Measurements from ENCODE around the gene CCT8. TPM values are rescaled to one million over a fixed set of nuclear protein-coding genes. Genes with fewer than 3 reads are reported as not detected.

The CCT8 gene
- 71.3 and 82.8 TPM in 2 replicates for total RNA-seq (2014; rRNA removed; shearing (Covaris generic))

DNA sequence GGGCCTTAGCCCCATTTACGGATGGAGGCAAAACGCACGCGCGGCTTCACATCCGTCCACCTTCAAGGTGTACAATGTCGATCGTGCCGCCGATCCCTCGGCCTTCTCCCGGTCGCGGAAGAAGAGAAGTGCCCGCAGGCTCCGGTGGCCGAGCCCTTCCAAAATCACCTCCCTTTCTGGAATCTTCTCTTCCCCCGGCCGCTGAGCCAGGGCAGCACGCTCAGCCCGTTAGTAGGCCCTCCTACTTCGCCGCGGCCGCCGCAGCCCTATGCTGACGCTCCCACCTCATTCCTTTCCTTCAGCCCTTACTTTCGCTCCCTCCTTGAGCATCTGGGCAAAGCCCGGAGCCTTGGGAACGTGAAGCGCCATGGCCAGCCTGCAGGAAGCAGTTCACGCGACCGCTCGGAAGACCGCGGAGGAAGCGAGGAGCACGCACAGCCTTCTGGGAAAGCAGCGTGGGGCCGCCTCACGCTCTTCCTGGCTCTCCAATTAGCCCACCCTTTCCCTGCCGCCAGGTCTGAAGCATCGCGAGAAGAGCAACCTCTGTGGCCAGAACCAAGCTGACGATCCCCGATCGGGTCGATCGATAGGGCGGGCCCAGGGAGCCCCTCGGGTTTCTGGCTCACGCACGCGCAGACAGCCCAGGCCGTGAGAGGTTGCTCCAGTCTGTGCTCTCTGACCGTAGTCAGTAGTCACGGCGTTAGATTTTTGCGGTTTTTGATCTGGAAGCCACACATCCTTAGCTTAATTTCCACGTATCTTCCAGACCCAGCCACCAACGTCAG, at the start of gene CCT8:
CCT8 (minus strand) TSS at position 427 of the 785 bp plus-strand sequence; CDS start at position 369, 58 bp downstream.
- DNase-seq (ENCODE audit: low spot score): peak; percentile 96

DNA sequence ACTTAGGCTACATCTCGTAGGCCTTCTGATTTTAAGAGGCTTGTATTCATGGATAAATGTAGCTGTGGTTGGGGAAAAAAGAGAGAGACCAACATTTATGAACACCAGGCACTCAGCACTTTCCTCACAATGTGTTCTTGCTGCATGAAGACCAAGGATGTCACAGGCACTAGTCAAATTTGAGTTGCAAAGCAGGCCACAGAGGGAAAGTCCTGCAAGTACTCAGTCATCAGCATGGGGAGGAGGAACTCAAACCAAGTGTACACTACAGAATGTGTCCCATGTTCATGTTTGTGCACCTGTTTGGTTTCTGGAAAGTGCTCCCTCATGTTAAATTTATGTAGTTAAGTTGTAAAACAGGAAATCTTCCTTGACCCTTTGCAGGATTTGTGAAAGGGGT, 48.3 kb upstream of the CCT8 start:
- no peak for DNase-seq (ENCODE audit: low spot score)

DNA sequence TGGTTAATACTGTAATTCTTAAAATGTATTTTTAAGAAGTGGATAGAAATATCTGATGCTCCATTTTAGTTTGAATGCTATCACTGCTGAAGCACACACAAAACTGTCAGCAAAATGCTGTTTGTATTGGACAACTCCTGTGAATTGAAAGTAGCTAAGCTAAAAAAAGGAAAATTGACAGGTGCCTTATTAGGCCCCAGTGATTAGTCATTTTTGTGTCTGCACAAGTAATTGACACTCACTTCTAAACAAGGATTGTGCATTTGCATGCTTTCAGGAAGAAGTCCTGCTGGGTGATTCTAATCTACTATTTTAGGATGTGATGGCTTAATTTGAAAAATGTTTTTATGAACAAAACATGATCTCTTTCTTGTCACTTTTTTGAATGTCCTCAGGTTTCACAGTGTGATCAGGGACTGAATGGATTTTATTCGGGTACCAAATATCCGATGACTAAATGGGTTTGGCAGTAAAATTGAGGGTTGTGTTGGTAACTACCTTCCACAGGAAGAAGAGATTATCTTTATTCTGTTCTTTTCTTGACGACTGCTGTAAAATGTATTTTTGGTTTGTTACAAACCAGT, 44.0 kb upstream of the CCT8 start:
- no peak for DNase-seq (ENCODE audit: low spot score)

DNA sequence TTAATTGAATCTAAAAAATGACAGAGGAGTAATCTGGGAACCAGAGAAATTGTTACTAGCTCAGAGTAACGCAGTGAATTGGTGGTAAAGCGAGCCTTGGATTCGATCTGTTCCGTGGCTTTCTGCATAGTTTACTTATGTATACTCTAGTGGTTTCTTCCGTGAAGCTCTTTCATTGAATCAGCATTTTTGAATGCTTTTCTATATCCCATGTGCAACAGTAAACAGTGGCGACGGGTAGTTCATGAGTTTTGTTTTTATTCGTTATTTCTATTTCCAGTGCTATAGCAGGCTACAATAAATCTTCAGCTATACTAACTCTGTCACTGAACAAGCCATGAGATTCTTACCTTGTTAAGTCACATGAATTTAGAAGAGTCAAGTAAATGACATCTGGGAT, 42.5 kb upstream of the CCT8 start:
- no peak for DNase-seq (ENCODE audit: low spot score)

DNA sequence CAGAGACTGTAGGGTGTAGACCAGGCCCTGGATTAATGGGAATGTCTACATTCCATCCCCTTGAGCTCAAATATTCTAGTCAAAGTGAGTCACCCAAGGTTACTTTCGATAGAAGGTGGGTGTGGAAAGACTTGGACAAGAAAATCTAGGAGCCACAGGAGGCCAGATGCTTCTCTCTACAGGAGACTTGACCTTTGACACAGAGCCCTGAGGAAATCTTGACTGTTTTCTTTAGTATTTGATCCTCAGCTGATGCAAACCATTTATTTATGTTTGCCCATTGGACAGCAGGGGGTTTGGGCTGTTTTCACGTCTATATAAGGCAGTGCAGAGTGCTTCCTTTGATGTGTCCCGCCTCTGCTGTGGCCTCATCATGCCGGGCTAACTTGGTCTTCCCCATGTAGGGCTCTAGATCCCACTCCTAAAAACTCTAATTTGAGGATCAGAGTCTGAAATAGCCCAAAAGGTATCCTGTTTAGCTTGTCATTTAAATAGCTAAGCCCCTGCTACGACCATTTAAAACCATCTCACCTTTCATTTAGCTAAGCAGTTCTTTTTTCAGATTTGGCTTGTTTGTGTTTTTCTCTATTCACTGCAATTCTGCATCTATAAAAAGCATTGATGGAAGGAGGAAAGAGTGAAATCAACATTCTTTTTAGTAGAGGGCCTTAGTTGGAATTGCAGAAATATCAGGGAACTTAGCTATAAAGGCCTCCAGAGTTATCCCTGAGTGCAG, 41.5 kb upstream of the CCT8 start:
- no peak for DNase-seq (ENCODE audit: low spot score)

DNA sequence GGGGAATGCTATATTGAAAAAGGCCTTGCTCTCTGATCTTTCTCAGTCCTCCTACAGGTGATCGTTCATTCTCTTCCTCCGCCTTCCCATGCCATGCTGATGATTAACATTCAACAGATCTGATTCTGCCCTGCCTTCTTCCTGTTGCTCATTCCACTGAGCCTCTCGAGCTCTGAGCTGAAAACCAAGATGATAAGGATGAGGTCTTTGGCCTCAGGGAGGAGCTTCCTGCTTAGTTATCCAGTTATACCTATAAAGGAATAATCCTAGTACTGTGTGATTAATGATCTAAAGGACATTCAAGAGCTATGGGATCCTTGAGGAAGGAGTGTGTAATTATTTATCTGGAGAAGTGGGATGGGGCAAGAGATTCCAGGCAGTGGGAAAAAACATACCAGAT, 31.8 kb upstream of the CCT8 start:
- peak; percentile 49 for DNase-seq (ENCODE audit: low spot score)

DNA sequence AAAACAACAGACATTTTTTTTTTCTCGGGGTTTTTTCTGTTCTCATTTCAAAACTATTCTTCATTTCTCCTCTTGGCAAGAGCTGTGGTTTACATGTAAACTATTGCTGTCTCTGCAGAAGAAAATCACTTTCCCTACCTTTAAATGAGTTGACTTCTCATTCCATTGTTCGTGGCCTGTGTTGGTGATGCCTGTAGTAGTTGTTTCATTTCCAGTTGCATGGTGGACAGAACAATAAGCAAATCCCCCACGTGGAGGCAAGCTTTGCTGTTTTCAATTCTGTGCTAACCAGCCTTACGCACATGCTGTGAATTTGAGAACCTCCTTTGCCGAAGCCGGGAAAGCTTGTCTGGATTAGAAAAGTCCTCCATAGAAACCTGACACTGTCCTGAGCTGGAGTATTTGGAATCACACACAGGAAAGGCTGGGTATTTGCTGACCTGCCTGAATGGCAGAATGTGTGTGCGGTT, 30.8 kb upstream of the CCT8 start:
- no peak for DNase-seq (ENCODE audit: low spot score)

GRCh38 chr21:29102791-29103257, 29.4 kb upstream of the CCT8 start:
- DNase-seq (ENCODE audit: low spot score): no peak

GRCh38 chr21:29098156-29098555, 24.7 kb upstream of the CCT8 start:
- no peak for DNase-seq (ENCODE audit: low spot score)

DNA sequence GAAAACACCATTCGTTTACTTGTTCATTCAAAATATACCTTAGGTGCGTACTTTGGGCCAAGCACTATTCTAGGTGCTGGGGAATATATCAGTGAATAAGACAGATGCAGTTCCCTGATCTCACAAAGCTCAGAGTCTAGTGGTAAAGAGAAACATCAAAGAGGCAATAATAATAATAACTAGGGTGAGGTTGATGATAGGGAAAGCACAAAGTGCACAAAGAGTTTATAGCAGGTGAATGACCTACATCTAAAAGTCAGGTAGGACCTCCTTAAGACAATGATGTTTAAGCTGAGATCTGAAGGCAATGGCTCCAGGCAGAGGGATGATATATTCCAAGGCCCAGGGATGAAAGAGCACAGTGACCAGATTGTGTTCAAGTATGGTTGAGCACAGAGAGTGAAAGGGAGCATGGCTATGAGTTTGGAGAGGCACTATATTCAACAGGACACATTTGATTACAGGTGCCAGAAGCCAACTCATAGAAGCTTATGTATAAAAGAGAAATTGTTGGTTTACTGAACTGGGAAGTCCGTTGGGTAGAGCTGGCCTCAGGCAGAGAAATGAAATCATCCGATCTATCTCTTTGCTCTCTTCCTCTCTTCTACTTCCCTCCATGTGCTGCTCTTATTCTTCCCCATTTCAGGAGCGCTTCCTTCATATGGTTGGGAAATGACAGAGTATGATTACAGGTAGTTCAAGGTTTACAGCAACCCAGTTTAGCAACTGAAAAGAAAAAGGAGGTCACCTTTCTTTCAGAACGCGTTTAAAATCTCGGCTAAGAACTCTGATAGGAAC, 23.0 kb upstream of the CCT8 start:
- no peak for DNase-seq (ENCODE audit: low spot score)

DNA sequence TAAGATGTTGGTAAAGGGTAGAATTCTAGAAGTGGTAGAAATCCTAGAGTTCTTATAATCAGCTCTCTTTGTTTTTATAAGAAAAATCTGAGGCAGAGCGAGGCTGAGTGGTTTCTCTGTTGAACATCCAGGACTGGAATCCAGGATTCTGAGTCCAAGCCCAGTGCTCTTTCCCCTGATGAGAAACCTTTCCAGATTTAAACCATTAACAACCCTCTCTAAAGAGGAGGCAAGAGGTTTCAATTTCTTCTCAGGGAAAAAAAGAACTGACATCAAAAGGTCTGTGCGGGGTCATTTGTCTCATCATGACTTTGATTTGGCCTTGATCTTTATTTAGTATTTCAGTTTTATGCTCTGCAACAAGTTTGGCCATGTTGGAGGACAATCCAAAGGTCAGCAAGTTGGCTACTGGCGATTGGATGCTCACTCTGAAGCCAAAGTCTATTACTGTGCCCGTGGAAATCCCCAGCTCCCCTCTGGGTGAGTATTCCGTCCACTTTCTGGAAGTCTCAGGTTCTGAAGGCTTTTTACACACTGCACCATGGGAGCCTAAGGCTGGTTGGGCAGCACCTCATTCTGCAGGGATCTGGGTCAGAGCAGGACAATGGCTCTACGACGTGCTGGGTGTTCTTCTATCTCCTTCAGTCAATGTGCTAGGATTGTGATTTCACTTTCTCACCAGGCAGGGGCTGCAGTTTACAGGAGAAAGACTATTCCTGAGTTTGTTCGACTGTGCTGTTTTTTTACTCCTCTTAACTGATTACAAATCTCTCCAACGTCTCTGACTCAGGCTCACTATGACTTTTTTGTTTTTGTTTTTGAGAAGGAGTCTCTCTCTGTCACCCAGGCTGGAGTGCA, 18.9 kb upstream of the CCT8 start:
- no peak for DNase-seq (ENCODE audit: low spot score)

- no peak for DNase-seq (ENCODE audit: low spot score)
Observed at GRCh38 chr21:29091033-29091432, 17.6 kb upstream of the CCT8 start.

GRCh38 chr21:29085106-29085752, 11.8 kb upstream of the CCT8 start:
- DNase-seq (ENCODE audit: low spot score): no peak

DNA sequence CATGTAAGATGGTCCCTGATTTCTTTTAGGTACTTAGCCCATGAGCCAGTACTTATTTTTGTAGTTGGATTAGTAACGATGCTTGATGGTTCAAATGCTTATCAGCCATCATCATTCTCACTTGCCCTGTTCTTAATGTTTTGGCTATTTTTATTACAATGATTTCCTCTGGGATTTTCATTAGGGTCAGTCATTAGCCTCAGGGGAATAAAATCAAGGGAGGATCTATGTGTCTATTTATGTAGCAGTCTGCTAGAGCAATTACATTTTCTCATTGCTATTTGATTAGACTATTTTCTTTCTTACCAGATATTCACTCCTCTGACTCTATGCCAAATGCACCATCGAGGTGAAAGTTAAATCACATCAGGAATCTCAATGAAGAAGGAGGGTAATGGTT, 10.9 kb upstream of the CCT8 start:
- no peak for DNase-seq (ENCODE audit: low spot score)

- DNase-seq (ENCODE audit: low spot score): no peak
Observed at GRCh38 chr21:29083306-29083705, 9.9 kb upstream of the CCT8 start.

DNA sequence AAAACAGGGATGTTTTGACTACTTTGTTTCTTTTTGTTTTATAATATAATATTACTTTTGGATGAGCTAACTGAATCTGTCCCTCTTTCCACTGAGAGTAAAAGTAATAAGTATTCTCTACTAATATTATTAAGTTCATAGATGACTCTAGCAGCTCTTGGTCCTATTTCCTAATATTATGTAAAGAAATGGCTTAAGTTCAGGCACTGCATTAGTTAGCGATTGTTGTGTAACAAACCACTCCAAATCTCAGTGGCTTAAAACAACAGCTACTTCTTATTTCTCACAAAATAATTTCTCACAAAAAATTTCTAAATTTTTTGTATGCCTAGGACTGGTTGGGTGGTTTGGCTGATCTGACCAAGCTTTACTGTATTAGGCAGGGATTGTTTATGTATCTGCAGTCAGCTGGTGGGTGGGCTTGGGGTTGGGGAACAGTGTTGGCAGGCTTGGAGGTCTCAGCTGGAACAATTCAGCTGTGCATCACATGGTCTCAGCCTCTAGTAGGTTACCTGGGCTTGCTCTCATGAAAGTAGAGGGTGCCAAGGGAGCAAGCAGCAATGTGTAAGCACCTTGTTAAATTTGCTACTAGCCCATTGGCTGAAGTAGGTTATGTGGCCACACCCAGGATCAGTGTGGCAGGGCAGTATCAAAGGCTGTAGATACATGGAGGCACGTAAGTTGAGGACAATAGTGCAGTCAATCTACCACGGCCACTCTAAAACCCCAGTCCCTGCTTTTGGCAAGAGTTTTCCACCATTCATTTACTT, 8.8 kb upstream of the CCT8 start:
- no peak for DNase-seq (ENCODE audit: low spot score)

- DNase-seq (ENCODE audit: low spot score): no peak
Observed at GRCh38 chr21:29080454-29080941, 7.0 kb upstream of the CCT8 start.

GRCh38 chr21:29078869-29079767, 5.7 kb upstream of the CCT8 start:
- DNase-seq (ENCODE audit: low spot score): peak; percentile 49

Measured in HT-29 (cell line).